A549 (cell line): Measurements from ENCODE around the gene FHIT.

ENCODE experiments used
- CHD2 ChIP-seq: fragments of 150-350 bp; IDR thresholded peaks from 2 replicates; pipeline ENCODE4 v1.6.1; 2014; ENCODE audit warnings: low read length; ENCODE audit not compliant: partially characterized antibody
- JUNB ChIP-seq: fragments of >200 bp; sonication (Bioruptor Twin); formaldehyde crosslinking; IDR thresholded peaks from 2 replicates; pipeline ENCODE4 v1.6.1; 2016
- KDM5A ChIP-seq: fragments of 200-600 bp; sonication (generic); IDR thresholded peaks from 2 replicates; pipeline ENCODE4 v1.6.1; 2016; ENCODE audit warnings: antibody characterized with exemption, mild to moderate bottlenecking
- MYC ChIP-seq: IDR thresholded peaks from 2 replicates; pipeline ENCODE4 v1.6.1; 2012; ENCODE audit warnings: mild to moderate bottlenecking, inconsistent platforms, low read length, improper control_type of control experiment, borderline replicate concordance
- NR3C1 ChIP-seq: fragments of >200 bp; sonication (Bioruptor Twin); formaldehyde crosslinking; IDR thresholded peaks from 3 replicates; pipeline ENCODE4 v1.6.1; 2017
- SREBF2 ChIP-seq: fragments of 450-650 bp; IDR thresholded peaks from 2 replicates; pipeline ENCODE4 v1.6.1; 2014; ENCODE audit warnings: mild to moderate bottlenecking, moderate library complexity
- TF ChIP-seq, protein P1 (sequence below): IDR thresholded peaks from 2 replicates; pipeline ENCODE4 v1.6.1; 2012
- TF ChIP-seq, protein P2 (sequence below): fragments of >200 bp; sonication (Bioruptor Twin); formaldehyde crosslinking; IDR thresholded peaks from 3 replicates; pipeline ENCODE4 v1.5.1; 2016

DNA sequence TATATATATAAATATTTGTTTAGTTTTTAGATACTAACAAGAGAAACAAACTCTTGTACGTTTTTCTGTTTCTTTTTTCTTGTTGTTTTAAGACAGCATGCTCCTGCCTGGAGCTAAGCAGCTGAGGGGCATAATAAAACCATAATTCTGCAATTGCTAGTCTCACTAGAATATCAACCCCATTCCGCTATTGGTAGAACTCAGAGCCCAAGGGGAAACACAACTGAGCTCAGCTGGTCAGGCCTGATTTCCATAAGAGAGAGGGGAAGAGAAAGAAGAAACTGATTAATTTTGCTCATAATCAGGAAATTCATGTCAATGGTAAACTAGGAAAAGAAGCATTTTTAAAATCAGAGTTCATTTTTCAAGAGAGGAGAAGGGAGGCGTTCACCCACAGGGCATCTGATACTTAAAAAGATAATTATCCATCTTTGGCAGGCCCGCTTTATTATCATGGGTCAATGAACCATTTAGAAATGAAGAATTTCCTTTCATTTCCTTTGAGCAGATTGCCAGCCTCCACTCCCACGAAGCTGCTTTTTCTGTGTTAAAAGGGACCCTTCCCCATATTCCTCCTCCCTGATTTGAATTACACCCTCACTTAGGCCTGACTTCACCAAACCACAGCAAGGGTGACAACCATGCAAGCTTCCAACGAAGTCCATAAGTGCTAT, 1236.1 kb downstream of the FHIT start:
- TF ChIP-seq, protein P1, sequence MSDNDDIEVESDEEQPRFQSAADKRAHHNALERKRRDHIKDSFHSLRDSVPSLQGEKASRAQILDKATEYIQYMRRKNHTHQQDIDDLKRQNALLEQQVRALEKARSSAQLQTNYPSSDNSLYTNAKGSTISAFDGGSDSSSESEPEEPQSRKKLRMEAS = no peak
- TF ChIP-seq JUNB (no peak), CHD2 (no peak), NR3C1 (no peak), KDM5A (no peak), MYC (no peak), SREBF2 (no peak)
- TF ChIP-seq, protein P2, sequence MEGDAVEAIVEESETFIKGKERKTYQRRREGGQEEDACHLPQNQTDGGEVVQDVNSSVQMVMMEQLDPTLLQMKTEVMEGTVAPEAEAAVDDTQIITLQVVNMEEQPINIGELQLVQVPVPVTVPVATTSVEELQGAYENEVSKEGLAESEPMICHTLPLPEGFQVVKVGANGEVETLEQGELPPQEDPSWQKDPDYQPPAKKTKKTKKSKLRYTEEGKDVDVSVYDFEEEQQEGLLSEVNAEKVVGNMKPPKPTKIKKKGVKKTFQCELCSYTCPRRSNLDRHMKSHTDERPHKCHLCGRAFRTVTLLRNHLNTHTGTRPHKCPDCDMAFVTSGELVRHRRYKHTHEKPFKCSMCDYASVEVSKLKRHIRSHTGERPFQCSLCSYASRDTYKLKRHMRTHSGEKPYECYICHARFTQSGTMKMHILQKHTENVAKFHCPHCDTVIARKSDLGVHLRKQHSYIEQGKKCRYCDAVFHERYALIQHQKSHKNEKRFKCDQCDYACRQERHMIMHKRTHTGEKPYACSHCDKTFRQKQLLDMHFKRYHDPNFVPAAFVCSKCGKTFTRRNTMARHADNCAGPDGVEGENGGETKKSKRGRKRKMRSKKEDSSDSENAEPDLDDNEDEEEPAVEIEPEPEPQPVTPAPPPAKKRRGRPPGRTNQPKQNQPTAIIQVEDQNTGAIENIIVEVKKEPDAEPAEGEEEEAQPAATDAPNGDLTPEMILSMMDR = no peak
